Stimulated activated CD8-positive, alpha-beta memory T cell treated with anti-CD3 and anti-CD28 coated beads, Interleukin-4, amount 100 ng/mL, for 1 hour (primary cell): Measurements from ENCODE around the gene NECTIN2.

Experiments used
- DNase-seq, 2 donors: peaks; one replicate each; pipeline ENCODE4 v3.0.0-alpha.2; 2020; ENCODE audit warnings: low read depth in 2 of 2, low spot score in 1 of 2

Gene NECTIN2

DNA sequence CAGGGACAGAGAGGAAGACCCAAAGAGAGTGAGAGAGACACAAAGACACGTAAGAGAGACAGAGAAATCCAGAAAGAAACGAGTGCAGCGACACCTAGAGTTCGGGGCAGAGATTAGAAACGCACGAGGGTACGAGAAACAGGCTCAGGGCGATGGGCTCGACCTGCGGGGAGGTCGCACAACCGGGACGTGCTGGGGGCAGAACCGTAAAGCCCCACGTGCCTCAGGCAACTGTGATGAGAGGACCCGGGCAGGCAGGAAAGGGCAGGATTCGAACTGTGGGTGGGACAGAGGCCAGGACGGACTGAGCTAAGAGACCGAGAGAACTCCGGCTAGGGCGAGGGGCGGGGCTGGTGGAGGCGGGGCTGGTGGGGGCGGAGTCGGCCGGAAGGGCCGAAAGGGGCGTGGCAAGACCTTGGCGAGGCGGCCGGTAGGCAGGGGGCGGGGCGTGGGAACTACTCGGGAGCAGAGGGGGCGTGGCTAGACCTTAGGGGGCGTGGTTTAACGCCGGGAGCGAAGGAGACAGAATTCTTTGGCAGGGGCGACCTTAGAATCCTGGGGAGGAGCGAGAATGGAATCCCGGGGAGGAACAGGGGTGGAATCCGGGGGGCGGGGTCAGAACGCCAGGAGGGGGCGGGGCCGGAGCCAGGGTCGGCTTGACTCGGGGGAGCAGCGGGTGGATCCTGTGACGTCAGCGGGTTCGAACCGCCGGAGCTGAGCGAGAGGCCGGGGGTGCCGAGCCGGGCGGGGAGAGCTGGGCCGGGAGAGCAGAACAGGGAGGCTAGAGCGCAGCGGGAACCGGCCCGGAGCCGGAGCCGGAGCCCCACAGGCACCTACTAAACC is at the start of gene NECTIN2:
NECTIN2 (plus strand) TSS at position 686 of the 843 bp plus-strand sequence. CDS start 229 bp downstream, outside the sequence.
- peak; percentile 47 to 50 for DNase-seq

DNA sequence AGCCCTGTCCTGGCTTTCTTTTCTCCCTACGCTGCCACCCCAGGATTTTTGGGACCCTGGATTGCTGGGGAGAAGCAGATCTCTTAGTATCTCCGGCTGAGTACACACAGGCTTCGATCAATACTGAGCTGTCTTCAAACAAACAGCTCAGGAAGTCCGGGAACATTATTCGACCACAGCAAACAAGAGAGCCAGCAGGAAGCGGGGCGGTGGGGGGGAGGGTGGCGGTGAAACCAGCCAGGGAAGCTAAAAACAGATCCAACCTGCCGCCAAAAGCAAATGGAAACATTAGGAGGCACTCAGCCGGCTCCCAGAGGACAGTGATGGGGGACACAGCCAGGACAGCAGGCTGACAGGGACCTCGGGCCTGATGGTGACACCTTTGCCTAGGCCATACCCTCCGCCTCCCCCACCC is 49.4 kb upstream of the NECTIN2 start:
- DNase-seq, result no peak

DNA sequence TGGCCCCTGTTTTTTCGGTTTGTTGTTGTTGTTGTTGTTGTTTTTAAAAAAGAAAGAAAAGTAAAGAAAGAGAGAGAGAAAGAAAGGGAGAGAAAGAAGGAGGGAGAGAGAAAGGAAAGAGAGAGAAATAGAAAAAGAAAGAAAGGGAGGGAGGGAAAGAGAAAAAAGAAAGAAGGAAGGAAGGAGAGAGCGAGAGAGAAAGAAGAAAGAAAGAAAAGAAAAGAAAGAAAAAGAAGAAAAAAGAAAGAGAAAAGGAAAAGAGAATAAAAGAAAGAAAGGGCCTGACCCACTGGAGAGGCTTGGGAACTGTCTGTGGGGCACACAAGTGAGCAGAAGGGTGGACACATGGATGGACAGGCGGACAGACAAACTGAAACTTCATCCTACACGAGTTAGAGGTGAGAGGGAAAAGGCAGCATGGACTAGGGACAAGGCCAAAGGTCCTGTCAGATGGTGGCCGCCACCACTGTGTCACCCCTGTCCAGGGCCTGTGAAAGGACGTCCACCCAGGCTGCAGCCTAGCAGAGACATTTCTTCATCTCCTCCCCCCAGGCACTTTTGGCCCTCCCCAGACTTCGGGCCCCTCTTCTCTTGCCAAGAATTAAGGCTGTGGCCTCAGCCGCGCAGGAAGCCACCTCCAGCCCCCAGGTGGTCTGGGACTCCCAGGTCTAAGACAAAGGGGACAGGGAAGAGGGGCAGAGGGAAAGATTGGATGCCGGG is 46.3 kb upstream of the NECTIN2 start:
- DNase-seq, result no peak

DNA sequence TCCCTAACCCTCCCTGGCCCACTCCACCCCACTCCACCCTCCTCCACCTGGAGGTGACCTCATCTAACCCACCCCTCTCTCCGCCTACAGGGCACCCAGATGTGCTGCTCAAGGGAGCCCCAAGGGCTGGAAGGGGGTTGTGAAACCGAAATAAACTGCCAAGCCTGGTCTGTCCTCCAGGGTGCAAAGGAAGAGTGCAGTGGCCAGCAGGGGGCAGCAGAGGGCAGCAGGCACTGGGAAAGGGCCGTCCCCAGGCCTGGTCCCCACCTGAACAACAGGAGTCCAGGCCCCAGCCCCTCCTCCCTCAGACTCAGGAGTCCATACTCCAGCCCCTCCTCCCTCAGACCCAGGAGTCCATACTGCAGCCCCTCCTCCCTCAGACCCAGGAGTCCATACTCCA is 45.6 kb upstream of the NECTIN2 start:
- DNase-seq, result peak; percentile 64 to 72

DNA sequence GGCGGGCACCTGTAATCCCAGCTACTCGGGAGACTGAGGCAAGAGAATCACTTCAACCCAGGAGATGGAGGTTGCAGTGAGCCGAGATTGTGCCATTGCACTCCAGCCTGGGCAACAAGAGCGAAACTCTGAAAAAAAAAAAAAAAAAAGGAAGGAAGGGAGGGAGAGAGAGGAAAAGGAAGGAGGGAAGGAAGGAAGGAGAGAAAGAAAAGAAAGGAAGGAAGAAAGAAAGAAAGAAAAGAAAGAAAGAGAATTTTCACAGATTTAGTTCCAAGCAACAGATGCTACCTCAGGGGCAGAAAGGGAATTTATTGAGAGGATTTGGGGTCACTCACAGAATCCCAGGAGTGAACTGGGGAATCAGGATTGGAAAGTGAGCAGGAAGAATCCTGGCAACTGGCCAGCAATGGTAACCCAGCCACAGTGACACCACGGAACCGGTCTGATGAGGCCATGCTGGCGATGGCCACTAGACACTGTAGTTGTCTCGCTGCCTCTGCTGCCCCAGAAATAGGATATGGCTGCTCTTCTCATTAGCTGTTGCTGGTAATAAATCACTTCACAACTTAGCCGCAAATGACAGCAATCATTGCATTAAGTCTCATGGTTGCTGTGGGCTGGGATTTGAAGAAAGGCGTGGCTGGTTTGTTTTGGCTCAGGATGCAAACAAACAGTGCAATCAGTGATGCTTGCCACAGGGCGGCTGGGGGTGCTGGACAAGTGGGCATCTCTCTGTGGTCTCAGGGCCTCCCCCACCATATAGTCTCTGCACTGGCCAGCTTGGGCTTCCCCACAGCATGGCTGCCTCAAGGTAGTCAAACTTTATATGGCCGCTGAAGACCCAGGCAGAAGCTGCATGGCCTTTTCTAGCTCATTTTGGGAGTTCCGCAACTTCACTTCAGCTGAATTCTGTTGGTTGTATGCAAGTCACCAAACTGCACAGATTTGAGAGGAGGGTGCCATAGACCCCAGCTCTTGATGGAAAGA is 42.4 kb upstream of the NECTIN2 start:
- DNase-seq, result no peak

DNA sequence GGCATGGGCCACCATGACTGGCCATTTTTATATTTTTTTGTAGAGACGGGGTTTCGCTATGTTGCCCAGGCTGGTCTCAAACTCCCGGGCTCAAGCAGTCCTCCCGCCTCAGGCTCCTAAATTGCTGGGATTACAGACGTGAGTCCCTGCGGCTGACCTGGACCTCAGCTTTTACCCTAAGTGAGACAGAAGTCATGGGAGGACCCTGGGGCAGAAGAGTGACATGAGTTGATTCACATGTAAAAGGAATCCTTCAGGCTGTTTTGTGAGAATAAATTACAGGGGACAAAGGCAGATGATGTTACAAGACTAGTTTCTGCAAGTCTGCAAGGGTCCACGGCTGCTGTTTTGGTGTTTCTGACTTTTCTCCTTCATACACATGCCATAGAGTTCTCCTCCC is 39.8 kb upstream of the NECTIN2 start:
- no peak for DNase-seq

DNA sequence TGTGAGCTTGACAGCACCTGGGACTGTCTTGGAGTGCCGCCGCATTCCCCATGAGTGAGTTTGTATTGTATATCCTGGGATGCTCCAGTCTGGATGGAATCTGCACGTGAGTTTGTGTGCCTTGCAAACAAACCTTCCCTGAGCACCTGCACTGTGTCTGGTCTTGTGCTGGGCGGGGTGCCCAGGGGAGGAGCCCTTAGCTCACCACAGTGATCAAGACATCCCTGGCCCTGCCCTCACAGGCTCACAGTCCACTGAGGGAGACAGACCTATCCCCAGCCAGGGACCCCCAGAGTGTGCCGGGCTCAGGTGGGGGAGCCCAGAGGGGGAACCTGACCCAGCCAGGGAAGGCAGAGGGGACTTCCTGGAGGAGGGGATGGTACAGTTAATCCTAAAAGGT is 38.9 kb upstream of the NECTIN2 start:
- DNase-seq, result no peak

DNA sequence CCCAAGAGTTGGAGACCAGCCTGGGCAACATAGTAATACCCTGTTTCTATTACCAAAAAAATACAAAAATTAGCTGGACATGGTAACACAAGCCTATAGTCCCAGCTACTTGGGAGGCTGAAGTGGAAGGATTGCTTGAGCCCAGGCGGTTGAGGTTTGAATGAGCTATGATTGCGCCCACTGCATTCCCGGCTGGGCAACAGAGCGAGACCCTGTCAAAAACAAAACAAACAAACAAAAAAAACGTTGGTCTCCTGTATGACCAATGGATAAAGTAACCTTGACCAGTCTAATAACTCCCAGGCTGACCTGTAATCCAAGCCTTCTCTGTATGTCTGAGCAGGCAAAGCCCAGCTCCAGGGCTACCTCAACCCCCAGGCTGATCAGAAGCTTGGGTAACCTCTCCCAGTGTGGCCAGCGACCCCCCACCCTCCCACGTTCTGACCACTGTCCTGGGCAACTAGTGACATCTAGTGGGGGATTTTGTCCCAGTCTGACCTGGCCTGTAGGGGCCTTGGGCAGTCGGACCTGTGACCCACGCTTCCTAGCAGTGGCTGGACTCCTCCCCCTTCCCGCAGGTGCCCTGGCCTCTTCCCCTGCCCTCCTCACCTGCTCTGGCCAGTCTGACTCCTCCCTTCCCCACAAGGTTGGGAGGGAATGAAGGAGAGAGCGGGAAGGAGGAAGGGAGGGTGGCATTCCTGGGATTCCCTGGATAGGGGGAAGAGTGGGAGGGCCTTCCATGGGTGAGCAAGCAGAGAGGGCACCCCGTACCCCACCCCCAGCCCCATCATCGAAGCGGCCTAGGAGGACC is 38.2 kb upstream of the NECTIN2 start:
- no peak for DNase-seq

DNA sequence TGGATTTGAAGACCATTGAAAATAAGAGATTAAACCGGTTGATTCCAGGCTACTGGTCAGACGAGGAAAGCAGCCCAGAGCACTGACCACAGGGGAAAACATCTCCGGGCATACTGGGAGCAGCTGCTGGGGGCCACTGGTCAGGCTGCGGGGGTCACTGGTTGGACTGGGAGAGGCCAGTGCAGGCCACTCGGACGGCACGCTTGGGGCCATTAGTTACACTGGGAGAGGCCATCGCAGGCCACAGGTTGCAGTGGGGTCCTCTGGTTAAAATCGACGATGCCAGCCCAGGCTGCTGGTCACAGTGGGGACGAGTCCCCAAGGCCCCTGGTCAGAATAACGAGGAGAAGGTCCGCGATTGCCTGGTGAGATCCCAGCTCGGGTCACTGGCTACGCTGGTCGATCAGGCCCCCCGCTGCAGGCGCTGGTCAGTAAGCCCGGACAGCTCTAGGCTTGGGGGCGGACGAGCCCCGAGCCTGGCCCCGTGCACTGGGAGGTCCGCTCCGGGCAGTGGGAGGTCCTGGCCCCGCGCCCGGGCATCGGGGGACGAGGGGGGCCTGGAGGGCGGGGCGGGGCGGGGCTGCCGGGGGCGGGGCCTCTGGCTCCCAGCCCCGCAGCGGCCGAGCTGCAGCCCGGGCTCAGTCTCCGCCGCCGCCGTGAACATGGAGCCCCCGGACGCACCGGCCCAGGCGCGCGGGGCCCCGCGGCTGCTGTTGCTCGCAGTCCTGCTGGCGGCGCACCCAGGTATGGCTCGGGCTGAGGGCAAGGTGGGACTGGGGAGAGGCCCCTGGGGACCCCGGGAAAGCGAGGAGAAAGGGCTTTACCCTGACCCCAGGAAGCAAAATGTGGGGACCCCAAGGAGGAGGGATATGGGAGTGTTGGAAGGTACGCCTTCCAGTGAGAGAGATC is 37.4 kb upstream of the NECTIN2 start, which contains the start of gene BCAM:
BCAM (plus strand) TSS at position 641 of the 909 bp plus-strand sequence; CDS start at position 663, 22 bp downstream.
- no peak for DNase-seq

DNA sequence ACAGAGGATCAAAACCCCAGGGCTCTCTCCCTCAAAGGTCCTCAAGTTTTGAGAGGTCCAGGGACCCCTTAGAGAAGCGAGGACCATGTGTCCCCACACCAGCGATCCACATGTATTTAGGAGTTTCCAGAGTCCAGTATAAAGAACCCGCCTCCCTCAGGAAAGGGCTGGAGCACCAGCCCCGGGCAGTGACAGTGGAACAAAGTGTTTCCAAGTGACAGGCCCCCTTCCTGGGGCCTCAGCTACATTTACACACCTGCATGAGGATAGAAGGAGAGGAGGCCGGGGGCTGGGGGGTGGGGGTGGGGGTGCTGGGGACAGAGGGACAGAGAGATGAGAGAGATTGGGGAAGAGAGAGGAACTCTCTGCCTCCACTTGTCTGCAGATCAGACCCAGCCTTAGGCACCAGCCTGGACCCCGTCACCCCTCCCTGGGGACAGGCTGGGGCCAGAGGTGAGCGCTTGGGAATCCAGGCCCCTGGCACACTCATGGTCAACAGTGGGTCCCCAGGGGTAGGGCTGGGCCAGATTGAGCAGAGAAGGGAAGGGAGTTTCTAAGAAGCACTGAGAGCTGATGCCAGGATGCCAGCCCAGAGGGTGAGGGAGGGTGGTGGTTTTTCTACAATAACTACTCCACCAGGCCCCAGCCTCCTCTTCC is 36.4 kb upstream of the NECTIN2 start:
- DNase-seq, result no peak

DNA sequence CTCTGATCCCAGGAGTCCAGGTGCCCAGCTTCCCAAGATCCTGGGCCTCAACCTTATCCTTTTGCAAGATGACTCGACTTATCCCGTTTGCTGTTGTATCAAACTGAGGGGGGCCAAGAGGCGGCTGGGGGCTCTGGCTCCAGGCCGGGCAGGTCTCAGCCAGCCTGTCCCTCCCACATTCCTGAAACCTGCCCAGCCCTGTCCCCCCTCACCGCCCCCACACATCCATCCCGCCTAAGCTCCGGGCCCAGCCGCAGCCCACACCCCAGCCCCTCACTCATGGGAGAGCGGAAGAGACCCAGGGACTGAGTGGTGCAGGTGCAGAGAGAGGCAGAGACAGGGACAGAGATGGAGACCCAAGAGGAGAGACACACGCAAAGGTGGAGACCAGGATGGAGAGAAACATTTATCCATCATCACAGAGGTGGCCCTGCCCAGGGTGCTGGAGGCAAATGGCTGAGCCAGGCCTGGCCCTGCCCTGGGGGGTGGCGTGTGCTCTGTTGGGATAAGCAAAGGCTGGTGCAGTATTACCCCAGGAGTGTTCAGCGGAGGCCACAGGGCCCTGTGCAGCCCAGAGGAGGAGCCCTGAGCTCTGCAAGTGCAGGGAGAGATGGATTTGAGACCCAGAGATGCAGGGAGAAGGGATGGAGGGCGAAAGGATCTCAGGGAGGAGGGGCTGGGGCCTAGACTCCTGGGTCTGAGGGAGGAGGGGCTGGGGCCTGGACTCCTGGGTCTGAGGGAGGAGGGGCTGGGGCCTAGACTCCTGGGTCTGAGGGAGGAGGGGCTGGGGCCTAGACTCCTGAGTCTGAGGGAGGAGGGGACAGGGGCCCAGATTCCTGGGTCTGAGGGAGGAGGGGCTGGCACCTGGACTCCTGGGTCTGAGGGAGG is 35.6 kb upstream of the NECTIN2 start:
- no peak for DNase-seq

DNA sequence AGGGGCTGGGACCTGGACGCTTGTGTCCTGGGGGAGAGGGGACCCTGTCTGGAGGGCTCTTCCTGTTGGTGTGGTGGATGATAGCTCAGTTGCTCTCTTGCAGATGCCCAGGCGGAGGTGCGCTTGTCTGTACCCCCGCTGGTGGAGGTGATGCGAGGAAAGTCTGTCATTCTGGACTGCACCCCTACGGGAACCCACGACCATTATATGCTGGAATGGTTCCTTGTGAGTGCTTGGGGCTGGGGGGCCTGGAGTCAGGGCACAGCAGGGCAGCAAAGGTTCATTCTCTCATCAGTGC is 35.0 kb upstream of the NECTIN2 start:
- no peak for DNase-seq

DNA sequence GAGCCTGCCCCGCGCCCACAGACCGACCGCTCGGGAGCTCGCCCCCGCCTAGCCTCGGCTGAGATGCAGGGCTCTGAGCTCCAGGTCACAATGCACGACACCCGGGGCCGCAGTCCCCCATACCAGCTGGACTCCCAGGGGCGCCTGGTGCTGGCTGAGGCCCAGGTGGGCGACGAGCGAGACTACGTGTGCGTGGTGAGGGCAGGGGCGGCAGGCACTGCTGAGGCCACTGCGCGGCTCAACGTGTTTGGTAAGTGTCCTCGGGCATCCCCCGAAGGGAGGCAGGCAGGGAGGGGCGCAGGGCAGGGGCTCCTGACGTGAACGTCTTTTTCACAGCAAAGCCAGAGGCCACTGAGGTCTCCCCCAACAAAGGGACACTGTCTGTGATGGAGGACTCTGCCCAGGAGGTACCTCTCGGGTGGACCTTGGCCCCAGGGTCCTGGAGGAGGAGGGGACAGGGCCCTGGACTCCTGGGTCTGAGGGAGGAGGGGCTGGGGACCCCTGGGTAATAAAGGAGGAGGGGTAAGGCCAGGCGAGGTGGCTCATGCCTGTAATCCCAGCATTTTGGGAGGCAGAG is 33.9 kb upstream of the NECTIN2 start:
- DNase-seq, result no peak

DNA sequence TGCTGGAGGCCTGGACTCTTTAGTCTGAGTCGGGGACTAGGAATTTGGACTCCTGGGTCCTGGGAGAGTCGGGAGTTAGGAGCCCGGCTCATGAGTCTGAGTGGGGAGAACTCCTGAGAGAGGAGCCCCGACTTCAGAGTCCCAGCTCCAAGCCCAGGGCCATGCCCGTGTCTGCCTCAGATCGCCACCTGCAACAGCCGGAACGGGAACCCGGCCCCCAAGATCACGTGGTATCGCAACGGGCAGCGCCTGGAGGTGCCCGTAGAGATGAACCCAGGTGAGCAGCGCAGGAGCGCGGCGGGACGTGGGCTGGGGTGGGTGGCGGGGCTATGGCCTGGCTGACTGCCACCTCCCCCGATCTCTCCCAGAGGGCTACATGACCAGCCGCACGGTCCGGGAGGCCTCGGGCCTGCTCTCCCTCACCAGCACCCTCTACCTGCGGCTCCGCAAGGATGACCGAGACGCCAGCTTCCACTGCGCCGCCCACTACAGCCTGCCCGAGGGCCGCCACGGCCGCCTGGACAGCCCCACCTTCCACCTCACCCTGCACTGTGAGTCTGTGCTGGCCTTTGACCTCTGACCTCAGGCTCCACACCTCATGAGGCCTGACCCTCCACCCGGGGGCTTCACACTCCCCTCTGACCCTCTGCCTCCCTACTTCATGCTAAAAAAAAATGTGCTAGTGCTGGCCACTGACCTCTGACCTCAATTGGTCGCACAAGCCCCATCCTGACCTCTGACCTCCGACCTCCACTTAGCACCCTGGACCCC is 32.8 kb upstream of the NECTIN2 start:
- DNase-seq, result no peak

DNA sequence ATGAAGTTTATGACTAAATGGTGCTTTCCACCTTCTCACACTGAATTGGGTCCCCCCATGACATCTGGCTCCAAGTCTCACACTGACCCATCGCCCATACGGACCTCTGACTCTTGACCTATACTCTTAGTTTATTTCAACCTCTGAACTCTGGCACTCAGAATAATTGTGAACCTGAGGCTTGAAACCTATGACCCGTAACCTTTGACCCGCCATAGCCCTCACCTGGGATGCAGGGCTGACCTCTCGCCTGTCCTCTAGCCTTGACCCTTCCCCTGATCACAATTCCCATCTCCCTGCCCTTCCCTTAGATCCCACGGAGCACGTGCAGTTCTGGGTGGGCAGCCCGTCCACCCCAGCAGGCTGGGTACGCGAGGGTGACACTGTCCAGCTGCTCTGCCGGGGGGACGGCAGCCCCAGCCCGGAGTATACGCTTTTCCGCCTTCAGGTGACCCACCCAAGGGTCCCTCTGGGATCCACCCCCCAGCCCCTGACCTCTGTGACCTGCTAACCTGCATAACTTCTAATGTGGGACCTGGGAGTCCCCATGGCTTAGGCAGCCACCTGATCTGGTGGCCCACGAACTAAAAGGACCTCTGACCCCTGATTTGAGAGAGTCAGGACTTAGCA is 32.1 kb upstream of the NECTIN2 start:
- DNase-seq, result no peak

DNA sequence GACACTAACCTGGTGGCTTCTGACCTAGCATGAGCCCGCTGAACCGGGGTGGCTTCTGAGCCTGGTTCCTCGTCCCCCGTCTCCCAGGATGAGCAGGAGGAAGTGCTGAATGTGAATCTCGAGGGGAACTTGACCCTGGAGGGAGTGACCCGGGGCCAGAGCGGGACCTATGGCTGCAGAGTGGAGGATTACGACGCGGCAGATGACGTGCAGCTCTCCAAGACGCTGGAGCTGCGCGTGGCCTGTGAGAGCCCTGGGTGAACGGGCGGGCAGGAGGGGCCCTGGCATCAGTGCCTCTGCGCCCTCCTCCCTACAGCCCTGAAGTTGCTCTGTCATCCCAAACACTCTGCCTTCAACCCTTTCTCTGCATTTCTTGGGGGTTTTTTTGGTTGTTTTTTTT is 31.6 kb upstream of the NECTIN2 start:
- DNase-seq, result no peak
